GM18868 (cell line): ENCODE measurements around the gene CFAP99.
"Not testable (repeated sequence)": the region's sequence is repeated elsewhere in the genome, so short reads cannot be mapped to it uniquely, and the experiment has no call there.

Experiments
- ATAC-seq: cut with Tn5 transposase; IDR thresholded peaks from one replicate; pipeline ENCODE4 v1.9.1; 2021; ENCODE audit warnings: mild to moderate bottlenecking, moderate library complexity; ENCODE audit not compliant: unreplicated experiment

CFAP99 gene

DNA sequence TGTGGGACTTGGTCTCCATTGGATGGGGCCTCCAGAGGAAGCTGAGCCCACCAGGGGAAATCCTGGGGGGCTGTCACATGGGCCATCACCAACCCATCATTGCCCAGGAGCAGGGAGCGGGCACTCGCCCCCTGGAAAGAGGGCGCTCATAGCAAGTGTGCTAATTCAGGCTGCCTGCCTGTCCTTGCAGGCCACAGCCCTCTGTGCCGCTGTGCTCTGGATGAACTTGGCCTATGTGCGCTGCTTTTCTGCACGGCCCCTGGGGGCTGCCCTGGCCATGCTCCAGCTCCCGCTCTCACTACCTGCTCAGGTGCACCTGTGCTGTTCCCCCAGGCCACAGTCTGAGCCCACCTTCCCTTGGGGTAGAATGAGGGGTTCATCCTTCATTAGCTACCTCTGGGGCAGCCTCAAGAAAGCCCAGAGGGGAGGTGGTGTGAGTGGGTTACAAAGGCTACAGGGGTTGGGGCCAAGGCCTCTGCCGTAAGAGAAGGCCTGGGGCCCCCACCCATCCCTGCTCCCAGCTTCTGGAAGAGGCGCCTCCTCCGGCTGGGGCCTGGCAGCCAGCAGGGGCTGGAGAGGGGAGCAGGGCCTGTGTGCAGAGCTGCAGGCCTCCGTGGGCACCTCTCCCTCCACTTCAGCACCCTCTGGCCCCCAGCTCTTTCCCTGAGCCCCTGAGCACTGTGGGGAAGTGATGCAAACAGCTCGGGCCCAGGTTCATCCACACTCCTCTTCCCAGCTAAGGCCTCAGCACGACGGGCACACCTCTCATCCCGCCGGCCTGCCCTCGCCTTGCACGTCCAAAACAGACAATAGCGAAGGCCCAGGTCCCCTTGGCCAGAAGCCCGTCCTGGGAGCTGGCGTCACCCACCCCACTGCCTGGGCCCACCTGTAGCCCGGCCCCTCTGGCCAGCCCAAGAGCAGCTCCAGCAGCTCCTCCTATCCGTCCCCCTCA lies 8.9 kb downstream of the CFAP99 start:
- ATAC-seq, result no peak

GRCh38 chr4:2428496-2429213 lies 9.9 kb downstream of the CFAP99 start:
- no peak for ATAC-seq

- not testable (repeated sequence) for ATAC-seq
Observed at GRCh38 chr4:2429945-2430757, 11.4 kb downstream of the CFAP99 start.

DNA sequence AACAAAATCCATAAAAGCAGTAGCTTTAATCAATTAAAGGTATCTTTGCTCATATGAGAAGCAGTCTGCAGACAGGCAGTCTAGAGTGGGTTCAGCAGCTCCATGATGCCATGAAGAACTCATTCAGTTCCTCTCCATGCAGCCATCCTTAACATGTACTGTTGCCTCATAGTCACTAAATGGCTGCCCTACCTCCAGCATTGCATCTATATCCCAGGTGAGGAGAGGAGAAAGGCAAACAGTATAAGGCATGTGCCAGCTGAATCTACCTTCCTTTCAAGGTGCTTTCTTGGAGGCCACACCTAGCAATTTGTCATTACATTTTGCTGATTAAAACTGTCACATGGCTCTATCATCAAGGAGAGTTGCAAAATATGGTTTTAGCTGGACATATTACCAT lies 13.2 kb downstream of the CFAP99 start:
- no peak for ATAC-seq

DNA sequence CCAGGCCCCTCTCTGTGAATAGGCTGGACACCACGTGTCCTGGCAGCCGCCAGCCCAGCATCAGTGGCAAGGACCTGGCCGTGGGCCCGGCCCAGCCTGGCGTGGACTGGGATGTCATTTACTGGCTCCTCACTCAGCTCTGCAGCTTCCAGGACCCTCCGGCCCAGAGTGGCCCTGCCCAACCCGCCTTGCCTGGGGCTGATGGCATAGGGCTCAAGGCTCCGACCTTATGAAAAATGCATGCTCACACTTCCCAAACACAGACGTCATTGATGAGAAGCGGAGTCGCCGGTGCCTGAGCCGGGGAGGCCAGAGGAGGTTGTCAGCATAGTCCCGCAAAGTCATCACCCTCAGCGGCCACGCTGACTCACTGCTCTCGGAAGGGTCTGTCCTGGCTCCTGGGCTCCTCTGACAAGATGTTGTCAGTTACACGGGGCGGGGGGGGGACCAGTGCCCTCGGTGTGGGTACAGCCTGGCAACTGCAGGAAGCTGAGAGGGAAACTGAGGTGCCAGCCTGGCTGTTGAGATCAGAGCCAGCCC lies 14.3 kb downstream of the CFAP99 start:
- no peak for ATAC-seq

DNA sequence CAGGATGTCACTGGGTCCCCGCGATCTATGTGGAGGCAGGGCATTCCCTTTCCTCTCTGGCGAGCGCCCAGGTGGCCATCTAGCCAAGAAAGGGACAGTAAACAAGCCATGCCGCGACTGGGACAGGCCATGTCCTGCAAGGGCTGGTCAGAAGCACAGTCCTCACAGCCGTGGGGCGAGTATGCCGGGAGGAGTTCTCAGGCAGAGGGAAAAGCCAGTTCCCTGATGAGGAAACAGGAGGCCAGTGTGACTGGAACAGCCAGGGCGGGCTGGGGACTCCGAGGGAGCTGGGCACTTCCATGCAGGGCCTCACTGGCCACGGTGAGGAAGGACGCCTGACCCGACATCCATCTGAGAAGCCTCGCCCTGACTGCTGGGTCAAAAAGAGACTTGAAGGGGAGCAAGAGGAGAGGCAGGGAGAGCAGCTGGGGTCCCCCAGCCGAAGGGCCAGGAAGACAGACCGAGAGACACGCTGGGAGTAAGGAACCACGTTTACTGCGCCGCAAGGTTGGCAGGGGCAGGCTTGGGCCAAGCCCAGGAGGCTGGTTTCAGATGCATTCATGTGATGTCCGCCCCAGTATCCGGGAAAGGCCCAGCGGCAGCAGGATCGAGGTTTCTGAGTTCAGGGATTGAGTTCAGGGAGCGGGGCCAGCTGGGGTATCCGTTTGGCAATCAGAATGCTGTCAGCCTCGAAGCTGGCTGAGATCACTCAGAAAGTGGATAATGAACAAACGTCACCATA lies 15.0 kb downstream of the CFAP99 start:
- ATAC-seq, result no peak

DNA sequence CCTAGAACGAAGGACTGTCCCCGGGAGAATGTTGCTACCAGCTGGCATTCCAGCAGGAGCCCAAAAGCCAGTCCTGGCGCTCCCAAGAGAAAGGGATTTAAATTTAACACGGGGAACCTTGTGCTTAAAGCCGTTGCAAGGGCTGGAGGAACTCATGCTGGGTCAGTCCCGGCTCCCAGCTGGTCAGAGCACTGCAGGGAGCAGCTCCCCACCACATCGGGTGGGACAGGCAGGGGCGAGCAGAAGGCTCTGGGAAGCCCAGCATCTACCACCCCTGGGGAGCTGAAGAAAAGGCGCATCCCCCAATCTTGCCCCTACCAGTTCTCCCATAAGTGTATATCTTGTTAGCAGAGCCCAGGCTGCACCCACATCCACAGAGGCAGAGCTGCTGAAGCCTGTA lies 15.7 kb downstream of the CFAP99 start:
- no peak for ATAC-seq

GRCh38 chr4:2436301-2436700 lies 17.5 kb downstream of the CFAP99 start:
- no peak for ATAC-seq

DNA sequence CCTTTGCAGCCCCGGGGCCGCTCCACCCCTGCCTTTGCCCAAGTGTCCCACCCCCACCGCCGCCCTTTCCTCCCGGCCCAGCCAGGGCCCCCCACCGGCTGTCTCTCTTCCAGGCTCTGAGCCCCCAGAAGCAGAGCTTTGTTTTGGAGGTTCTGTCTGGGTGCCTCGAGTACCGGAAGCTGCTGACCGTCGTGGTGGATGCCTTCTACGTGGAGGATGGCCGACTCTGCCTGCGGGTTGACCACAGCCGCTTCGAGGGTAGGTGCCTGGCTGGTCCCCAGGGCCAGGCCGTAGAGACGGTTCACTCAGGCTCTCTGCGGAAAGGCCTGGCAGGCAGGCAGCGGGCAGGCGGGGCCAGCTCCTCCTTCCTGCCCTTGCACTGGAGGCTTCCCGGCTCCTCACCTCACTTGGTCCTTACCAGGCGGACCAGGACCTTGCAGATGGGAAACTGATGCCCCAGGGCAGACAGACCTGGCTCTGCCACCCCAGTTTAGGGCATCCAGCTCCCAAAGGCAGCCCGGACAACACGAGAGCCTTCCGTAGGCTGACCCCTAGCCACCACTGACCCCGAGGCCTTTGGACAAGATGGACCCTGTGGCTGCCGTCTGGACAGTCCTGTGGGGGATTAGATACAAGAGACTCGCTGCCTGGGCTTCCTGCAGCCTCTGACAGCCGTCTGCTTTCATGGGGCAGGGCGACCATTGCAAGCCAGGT lies 18.2 kb downstream of the CFAP99 start:
- no peak for ATAC-seq

GRCh38 chr4:2437475-2438215 lies 18.9 kb downstream of the CFAP99 start:
- no peak for ATAC-seq

DNA sequence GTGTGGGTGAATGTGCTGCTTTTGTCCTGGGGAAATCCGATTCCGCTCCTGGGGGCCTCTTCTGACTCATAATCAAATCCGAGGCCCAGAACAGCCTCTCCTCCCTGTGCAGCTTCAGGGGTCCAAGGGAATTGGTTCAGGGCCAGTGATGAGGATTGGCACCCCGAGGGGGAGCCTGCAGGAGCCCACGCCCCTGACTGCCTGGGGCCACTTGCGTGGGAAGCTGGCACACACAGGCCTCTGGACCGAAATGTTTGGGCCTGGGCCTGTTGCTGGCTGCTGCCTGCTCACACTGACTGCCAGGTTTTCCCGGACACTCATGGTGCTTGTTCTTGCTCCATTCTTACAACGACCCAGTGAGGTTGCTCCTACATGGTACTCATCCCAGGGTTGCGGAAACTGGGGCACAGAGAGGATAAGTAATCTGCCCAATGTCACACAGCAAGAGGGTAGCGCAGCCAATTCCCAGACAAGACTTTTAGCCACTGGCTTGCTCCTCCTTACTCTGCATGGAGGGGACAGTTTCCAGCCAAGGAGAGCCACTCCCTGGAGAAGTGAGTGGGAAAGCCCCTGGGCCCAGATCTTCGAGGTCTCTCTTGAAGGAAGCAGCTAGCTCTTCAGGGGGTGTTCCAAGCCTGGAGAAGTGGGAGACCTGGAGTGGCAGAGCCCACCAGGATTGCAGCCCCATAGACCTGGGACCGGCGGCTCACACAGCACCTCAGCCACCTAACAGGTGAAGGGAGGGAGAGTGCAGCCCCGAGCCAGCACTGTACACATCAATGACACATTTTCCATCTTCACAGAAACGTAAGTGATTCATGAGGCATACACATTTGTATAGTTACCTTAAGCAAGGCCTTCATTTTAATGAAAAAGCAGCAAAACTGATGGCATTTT lies 20.3 kb downstream of the CFAP99 start:
- ATAC-seq, result no peak

DNA sequence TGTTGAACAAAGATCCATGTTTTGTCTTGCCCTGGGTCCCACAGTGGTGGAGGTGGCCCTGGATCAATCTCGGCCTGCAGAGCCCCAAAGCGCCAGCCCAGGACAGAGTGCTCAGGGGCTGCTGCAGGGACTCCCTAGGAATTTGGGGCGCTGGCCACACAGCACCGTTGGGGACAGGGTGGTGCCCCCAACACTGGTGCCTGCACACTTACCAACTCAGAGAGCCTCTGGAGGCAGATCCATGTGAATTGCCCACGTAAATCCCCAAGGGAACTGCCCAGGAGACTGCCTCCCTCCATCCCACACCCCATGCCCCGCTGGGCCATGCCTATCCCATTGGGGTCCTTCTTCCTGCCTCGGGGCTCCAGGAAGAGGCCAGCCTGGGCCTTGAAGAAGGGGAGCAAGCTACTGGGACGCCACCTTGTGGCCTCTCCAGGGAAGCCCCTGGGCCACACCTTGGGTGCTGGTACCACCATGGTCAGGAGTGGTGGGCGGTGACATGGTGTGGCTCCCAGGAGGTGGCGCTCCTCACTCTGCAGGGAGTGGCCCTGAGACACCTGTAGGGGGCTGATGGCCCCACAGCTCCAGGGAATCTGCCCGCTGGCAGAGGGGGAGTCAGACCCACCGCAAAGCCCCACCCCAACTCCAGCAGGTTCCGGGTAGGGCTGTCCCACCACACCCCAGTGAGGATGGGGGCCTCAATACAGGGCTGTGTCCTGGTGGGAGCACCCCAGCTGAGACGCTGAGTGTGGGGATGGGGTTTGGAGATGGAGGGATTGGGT lies 22.8 kb downstream of the CFAP99 start:
- peak; percentile 92 for ATAC-seq

- ATAC-seq, result no peak
Observed at GRCh38 chr4:2442175-2442993, 23.6 kb downstream of the CFAP99 start.

GRCh38 chr4:2443061-2443730 lies 24.4 kb downstream of the CFAP99 start:
- ATAC-seq, result no peak

DNA sequence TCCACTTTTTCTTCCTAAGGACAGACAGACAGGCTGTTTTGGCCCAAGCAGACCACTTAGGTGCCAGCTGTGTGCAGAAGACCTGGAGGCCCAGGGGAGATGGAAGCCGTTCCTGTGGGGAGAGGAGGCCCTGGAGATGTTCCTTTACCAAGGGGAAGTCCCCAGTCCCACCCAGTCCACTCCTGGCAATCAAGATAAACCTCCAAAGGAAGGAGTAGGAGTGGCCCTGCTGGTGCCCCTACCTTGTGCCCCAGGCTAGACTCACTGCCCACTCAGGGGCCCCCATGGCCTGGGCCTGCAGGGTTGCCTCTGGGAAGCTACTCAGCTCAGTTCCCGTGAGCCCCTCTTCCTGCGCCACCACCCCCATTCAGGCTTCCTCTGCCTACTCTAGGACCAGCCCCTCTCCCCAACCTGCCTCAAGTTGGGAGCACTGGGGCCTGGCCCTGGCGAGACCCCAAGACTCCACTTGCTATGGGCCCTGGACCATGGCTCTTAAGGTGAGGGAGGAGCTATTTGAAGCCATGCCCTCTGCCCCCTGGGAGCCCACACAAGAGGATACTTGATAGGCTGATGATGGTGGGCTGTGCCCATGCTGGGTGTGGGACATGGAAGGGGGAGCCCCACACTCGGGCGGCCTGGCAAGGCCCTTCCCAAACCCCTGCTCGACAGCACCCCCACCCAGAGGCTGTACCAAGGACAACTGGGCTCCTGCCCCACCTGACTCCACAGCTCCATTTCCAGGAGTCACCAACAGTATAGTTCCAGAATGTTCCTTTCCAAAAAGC lies 25.4 kb downstream of the CFAP99 start:
- no peak for ATAC-seq
